Pancreas (tissue), 10 donors: ENCODE results near the gene PAM. TPM values are rescaled to one million over a fixed set of nuclear protein-coding genes. Genes with fewer than 3 reads are reported as not detected.

Experiments
- ATAC-seq, 4 donors: fragments of 200-7000 bp; cut with Tn5 transposase; one replicate each; pipeline versions ENCODE4 v1.8.0 to v1.9.1; 2020; ENCODE audit warnings: mild to moderate bottlenecking in 4 of 4, moderate library complexity in 4 of 4
- DNase-seq, 6 donors: peaks; one replicate each; pipeline ENCODE4 v3.0.0-alpha.2; 2020
- FAIRE-seq: peaks from 2 replicates; lab custom pipeline; 2012; peaks lifted over from hg19 to GRCh38; lab: Jason Lieb, UNC
- H3K27ac ChIP-seq, 4 donors: fragments of 200-600 bp; sonication (generic); 1 replicate in 3 of 4; 2 replicates in 1 of 4; pipeline versions ENCODE4 v1.5.0 to v1.8.0; 2020
- H3K27me3 ChIP-seq, 4 donors: fragments of 200-600 bp; one replicate each; pipeline ENCODE4 v1.8.0; 2021
- H3K36me3 ChIP-seq, 3 donors: fragments of 200-600 bp; sonication (generic) in 1 of 3; one replicate each; pipeline versions ENCODE4 v1.5.0 to v1.8.0; 2020 to 2021
- H3K4me1 ChIP-seq, 3 donors: fragments of 200-600 bp; one replicate each; pipeline ENCODE4 v1.8.0; 2021
- H3K4me3 ChIP-seq, 4 donors: fragments of 200-600 bp; sonication (generic) in 2 of 4; one replicate each; pipeline versions ENCODE4 v1.5.0 to v1.8.0; 2020 to 2021
- H3K9me3 ChIP-seq, 4 donors: fragments of 200-600 bp; one replicate each; pipeline ENCODE4 v1.8.0; 2021
- CTCF ChIP-seq, 4 donors: fragments of 200-600 bp; sonication (generic) in 3 of 4; IDR thresholded peaks; one replicate each; pipeline versions ENCODE4 v1.5.0 to v1.8.0; 2021; ENCODE audit warnings: antibody characterized with exemption in 4 of 4
- WGBS, 2 donors: extraction: QIAGEN DNeasy Blood & Tissue Kit; methylation state at CpG; one replicate each; pipeline ENCODE4 v1.1.7; 2013; 5-methylcytosine and 5-hydroxymethylcytosine counted together
- intact Hi-C, 3 donors: fragments of 100-400 bp; cut with DNase I; formaldehyde crosslinking; loops; one replicate each; pipeline versions ENCODE4 v1.11.1 to v1.14.2; 2022
- polyA plus RNA-seq, 2 donors: library from polyadenylated mRNA; stranded (reverse); fragments of 200-250 nt; gene quantifications; one replicate each; pipeline ENCODE4 v1.2.3, GENCODE V29; 2013
- total RNA-seq, 6 donors: library from RNA; stranded (reverse); fragmentation: NEBNext Ultra II Directional in 4 of 6; extraction: Animal tissue kit (Norgen Biotek cat#: 25700) in 4 of 6; gene quantifications; one replicate each; pipeline versions ENCODE4 v1.2.1 to v1.2.4, GENCODE V29; 2021 to 2023
- donor health status: healthy with polysubstance abuse.
- donor health status: DM: no; HTN: no; CAD: no; lungs with moderate emphysema.
- donor health status: DM: no; HTN: no; CAD: no.
- donor health status: control.
- donor health status: control.
- donor health status: Bipolar disorder and iron deficiency.
- donor health status: DM: yes; HTN: yes; CAD: no.
- donor health status: DM: no; HTN: no; CAD: no.
- donor health status: DM: no; HTN: no; CAD: no.
- donor health status: DM: yes; HTN: yes; CAD: no.

PAM gene
- total and polyA plus RNA-seq, 8 donors, result 47.0 to 242 (median 85.8) TPM

GRCh38 chr5:102834438-102834964, 79.4 kb downstream of the PAM start:
- no peak for TF ChIP-seq CTCF (IDR thresholded peaks at IDR 0.05)
- Histone ChIP-seq H3K27ac (no peak overlapping the region), H3K27me3 (no peaks in the 10 kb centered on the region), H3K9me3 (no peaks in the 10 kb centered on the region), H3K4me3 (no peak overlapping the region), H3K36me3 (no peaks in the 10 kb centered on the region), H3K4me1 (no peaks in the 10 kb centered on the region)
- WGBS, 2 donors, result 98 to 100% methylated on average over 1 of the region's 1 CpG
- DNase-seq, result no peak
- FAIRE-seq, result no peak
- intact Hi-C loops, result no loop called here
- ATAC-seq, result no peak

- H3K4me1 ChIP-seq, result no peaks in the 10 kb centered on the region
- 92 to 93% methylated on average over 2 of the region's 2 CpGs for WGBS, 2 donors
- no peaks in the 10 kb centered on the region for H3K36me3 ChIP-seq
- DNase-seq, result no peak
- intact Hi-C loops, result no loop called here
- no peak overlapping the region for H3K4me3 ChIP-seq
- TF ChIP-seq CTCF (IDR thresholded peaks at IDR 0.05), result no peak
- FAIRE-seq, result no peak
- H3K27ac ChIP-seq, result no peak overlapping the region
- H3K9me3 ChIP-seq, result no peaks in the 10 kb centered on the region
- no peaks in the 10 kb centered on the region for H3K27me3 ChIP-seq
- ATAC-seq, result no peak
Measured at GRCh38 chr5:102835717-102836116, 80.6 kb downstream of the PAM start.

DNA sequence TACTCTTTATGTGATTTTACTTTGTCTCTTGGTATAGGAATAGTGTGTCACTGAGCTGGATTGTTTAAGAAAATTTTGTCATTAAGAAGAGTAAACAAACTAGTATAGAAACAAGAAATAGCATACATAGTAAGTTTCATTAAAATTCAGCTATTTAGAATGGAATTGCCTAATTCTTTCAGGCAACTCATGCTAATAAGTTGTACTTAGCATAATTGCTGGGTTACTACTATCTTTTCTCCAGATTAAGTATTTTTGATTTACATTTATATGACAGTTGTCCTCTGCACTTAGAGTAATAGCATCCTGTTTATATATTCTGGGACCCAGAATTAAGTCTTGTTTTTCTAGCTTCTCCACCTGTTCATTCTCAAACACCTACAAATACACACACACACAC, 85.9 kb downstream of the PAM start:
- FAIRE-seq (no peak), ATAC-seq (no peak), DNase-seq (no peak)
- Histone ChIP-seq H3K4me3 (no peak overlapping the region), H3K4me1 (no peaks in the 10 kb centered on the region), H3K27me3 (no peaks in the 10 kb centered on the region), H3K27ac (no peak overlapping the region), H3K9me3 (no peaks in the 10 kb centered on the region), H3K36me3 (no peaks in the 10 kb centered on the region)
- intact Hi-C loops, result no loop called here
- TF ChIP-seq CTCF (IDR thresholded peaks at IDR 0.05), result no peak

GRCh38 chr5:102843997-102844396, 88.9 kb downstream of the PAM start:
- no peak for FAIRE-seq
- Histone ChIP-seq H3K27me3 (no peaks in the 10 kb centered on the region), H3K4me3 (no peak overlapping the region), H3K36me3 (no peaks in the 10 kb centered on the region), H3K27ac (no peak overlapping the region), H3K9me3 (no peaks in the 10 kb centered on the region), H3K4me1 (no peaks in the 10 kb centered on the region)
- TF ChIP-seq CTCF (IDR thresholded peaks at IDR 0.05), result no peak
- ATAC-seq, result no peak
- intact Hi-C loops, result no loop called here
- 97 to 99% methylated on average over 1 of the region's 1 CpG for WGBS, 2 donors
- DNase-seq, result no peak

DNA sequence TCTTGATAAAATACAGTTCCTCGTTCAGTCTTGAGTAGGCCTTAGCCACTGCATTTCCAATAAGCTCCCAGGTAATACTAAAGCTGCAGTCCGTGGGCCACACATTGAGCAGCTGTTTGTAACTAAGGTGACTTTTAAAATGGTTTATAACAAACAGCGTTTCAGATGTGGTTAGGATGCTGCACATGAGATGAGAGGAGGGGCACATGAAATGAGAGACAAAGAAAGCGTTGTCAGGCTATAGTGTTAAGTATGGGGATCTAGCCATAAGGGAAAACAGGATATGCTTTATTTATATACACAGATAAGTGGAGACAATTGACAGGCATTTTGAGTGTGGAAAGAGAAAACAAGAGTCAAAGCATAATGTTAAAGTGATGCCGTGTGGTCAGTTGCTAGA, 89.9 kb downstream of the PAM start:
- Histone ChIP-seq H3K27me3 (no peaks in the 10 kb centered on the region), H3K27ac (no peak overlapping the region), H3K4me1 (no peaks in the 10 kb centered on the region), H3K4me3 (no peak overlapping the region), H3K9me3 (no peaks in the 10 kb centered on the region), H3K36me3 (no peaks in the 10 kb centered on the region)
- no peak for FAIRE-seq
- DNase-seq, result no peak
- TF ChIP-seq CTCF (IDR thresholded peaks at IDR 0.05), result no peak
- WGBS, 2 donors, result 75 to 79% methylated on average over 5 of the region's 5 CpGs
- no peak for ATAC-seq
- intact Hi-C loops, result no loop called here
